ENCODE data around the gene SPAG16. TPM values are rescaled to one million over a fixed set of nuclear protein-coding genes. Genes with fewer than 3 reads are reported as not detected.

Gene SPAG16
- total and polyA plus RNA-seq, 2 donors (not counting 1 experiment from before 2014, with no cell fraction given), result 3.4 to 8.6 TPM

GRCh38 chr2:214203214-214203613, 919.0 kb downstream of the SPAG16 start:
- Histone ChIP-seq H3K4me3 (ENCODE audit: control extremely low read depth in 1 of 5, extremely low read depth in 1 of 5, insufficient read depth in 1 of 5, low read depth in 2 of 5, low read length in 4 of 5) (no peak overlapping the region), H3K27ac (ENCODE audit: low read length in 2 of 2) (no peak overlapping the region), H2AFZ (ENCODE audit: insufficient read depth, low read depth, low read length, poor library complexity, severe bottlenecking) (no peak overlapping the region), H3K4me2 (replicated peaks; ENCODE audit: low read depth, low read length, poor library complexity, severe bottlenecking) (no peak overlapping the region), H3K27me3 (replicated peaks in 1 of 4; ENCODE audit: control extremely low read depth in 1 of 4, control insufficient read depth in 3 of 4, insufficient read depth in 4 of 4, low read length in 3 of 4) (no peaks in the 10 kb centered on the region), H4K20me1 (ENCODE audit: control insufficient read depth, insufficient read depth, low read length, poor library complexity, severe bottlenecking) (no peaks in the 10 kb centered on the region), H3K9me3 (ENCODE audit: control extremely low read depth in 1 of 3, control insufficient read depth in 2 of 3, insufficient read depth in 1 of 3, low read length in 2 of 3) (peaks cover 0 to 6% (median 0%) of the 10 kb centered on the region in 3 donors), H3K79me2 (ENCODE audit: control insufficient read depth, insufficient read depth, low read length) (no peaks in the 10 kb centered on the region), H3K9ac (ENCODE audit: low read length) (no peak overlapping the region), H3K36me3 (replicated peaks in 1 of 2; ENCODE audit: control extremely low read depth in 1 of 2, control insufficient read depth in 1 of 2, extremely low read depth in 1 of 2, insufficient read depth in 2 of 2, low read length in 1 of 2) (no peaks in the 10 kb centered on the region), H3K4me1 (ENCODE audit: control insufficient read depth in 2 of 2, insufficient read depth in 2 of 2, low read length in 2 of 2) (no peaks in the 10 kb centered on the region)
- ATAC-seq (ENCODE audit: low read depth) (no peak), DNase-seq (no peak)
- TF ChIP-seq EZH2 (IDR thresholded peaks at IDR 0.05; ENCODE audit: borderline replicate concordance, insufficient read depth, low read depth, low read length, poor library complexity, severe bottlenecking) (no peak), CTCF (IDR thresholded peaks at IDR 0.05) (no peak)
- H3K27me3 Mint-ChIP-seq, result no peaks in the 10 kb centered on the region
- H3K4me1 Mint-ChIP-seq, result no peaks in the 10 kb centered on the region
- H3K4me3 Mint-ChIP-seq, result no peak overlapping the region
- no peak overlapping the region for H3K27ac Mint-ChIP-seq
- intact Hi-C loops (cut with micrococcal nuclease), result no loop called here
- 100% methylated on average over 1 of the region's 3 CpGs for WGBS (ENCODE audit: insufficient coverage)
- no peaks in the 10 kb centered on the region for H3K9me3 Mint-ChIP-seq (ENCODE audit: insufficient read depth)
- CTCF ChIA-PET, result no interaction called here
- POLR2A ChIA-PET, result no interaction called here

DNA sequence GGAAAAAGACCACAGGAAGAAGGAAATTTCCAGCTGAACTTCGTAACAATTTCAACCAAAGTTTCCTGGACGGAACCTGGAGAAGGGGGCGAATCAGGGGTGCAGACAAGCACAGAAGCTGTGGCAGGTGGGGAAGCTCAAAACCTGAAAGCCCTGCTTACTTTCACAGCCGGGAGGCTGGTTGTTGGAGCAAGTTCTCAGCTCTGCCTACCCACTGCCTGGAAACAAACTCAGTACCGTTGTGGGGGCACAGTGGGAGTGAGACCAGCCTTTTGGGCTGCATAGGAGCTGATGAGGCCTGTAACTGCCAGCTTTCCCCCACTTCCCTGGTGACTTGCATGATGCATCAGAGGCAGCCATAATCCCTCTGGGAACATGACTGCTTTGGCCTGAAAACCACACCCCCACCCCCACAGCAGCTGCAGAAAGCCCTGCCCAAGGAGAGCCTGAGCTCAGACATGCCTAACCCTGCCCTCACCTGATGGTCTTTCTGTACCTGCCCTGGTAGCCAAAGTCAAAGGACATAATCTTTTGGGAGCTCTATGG, 919.6 kb downstream of the SPAG16 start:
- no peak overlapping the region for H3K9ac ChIP-seq (ENCODE audit: low read length)
- no peaks in the 10 kb centered on the region for H3K9me3 Mint-ChIP-seq (ENCODE audit: insufficient read depth)
- DNase-seq, result no peak
- no peak for TF ChIP-seq CTCF (IDR thresholded peaks at IDR 0.05)
- TF ChIP-seq EZH2 (IDR thresholded peaks at IDR 0.05; ENCODE audit: borderline replicate concordance, insufficient read depth, low read depth, low read length, poor library complexity, severe bottlenecking), result no peak
- no peaks in the 10 kb centered on the region for H3K27me3 Mint-ChIP-seq
- no peak overlapping the region for H3K4me3 ChIP-seq (ENCODE audit: control extremely low read depth in 1 of 5, extremely low read depth in 1 of 5, insufficient read depth in 1 of 5, low read depth in 2 of 5, low read length in 4 of 5)
- H2AFZ ChIP-seq (ENCODE audit: insufficient read depth, low read depth, low read length, poor library complexity, severe bottlenecking), result no peak overlapping the region
- WGBS (ENCODE audit: insufficient coverage), result 62% methylated on average over 5 of the region's 5 CpGs
- no peak overlapping the region for H3K27ac ChIP-seq (ENCODE audit: low read length in 2 of 2)
- no peak for ATAC-seq (ENCODE audit: low read depth)
- no peaks in the 10 kb centered on the region for H3K36me3 ChIP-seq (replicated peaks in 1 of 2; ENCODE audit: control extremely low read depth in 1 of 2, control insufficient read depth in 1 of 2, extremely low read depth in 1 of 2, insufficient read depth in 2 of 2, low read length in 1 of 2)
- H3K9me3 ChIP-seq (ENCODE audit: control extremely low read depth in 1 of 3, control insufficient read depth in 2 of 3, insufficient read depth in 1 of 3, low read length in 2 of 3), result peaks cover 0 to 6% (median 0%) of the 10 kb centered on the region in 3 donors
- no peaks in the 10 kb centered on the region for H3K4me1 ChIP-seq (ENCODE audit: control insufficient read depth in 2 of 2, insufficient read depth in 2 of 2, low read length in 2 of 2)
- H3K4me1 Mint-ChIP-seq, result no peaks in the 10 kb centered on the region
- intact Hi-C loops (cut with micrococcal nuclease), result no loop called here
- no peak overlapping the region for H3K27ac Mint-ChIP-seq
- H3K27me3 ChIP-seq (replicated peaks in 1 of 4; ENCODE audit: control extremely low read depth in 1 of 4, control insufficient read depth in 3 of 4, insufficient read depth in 4 of 4, low read length in 3 of 4), result no peaks in the 10 kb centered on the region
- no peaks in the 10 kb centered on the region for H3K79me2 ChIP-seq (ENCODE audit: control insufficient read depth, insufficient read depth, low read length)
- ChIA-PET CTCF (no interaction called here), POLR2A (no interaction called here)
- H3K4me3 Mint-ChIP-seq, result no peak overlapping the region
- H4K20me1 ChIP-seq (ENCODE audit: control insufficient read depth, insufficient read depth, low read length, poor library complexity, severe bottlenecking), result no peaks in the 10 kb centered on the region
- H3K4me2 ChIP-seq (replicated peaks; ENCODE audit: low read depth, low read length, poor library complexity, severe bottlenecking), result no peak overlapping the region

Measured in B cell (primary cell).